Skeletal muscle tissue (tissue), 4 donors: ENCODE results near the gene PPP1R16B. TPM values are rescaled to one million over a fixed set of nuclear protein-coding genes. Genes with fewer than 3 reads are reported as not detected.
"Not testable (repeated sequence)": the region's sequence is repeated elsewhere in the genome, so short reads cannot be mapped to it uniquely, and the experiment has no call there.

Experiments
- H3K27ac ChIP-seq: one replicate; pipeline ENCODE4 v1.7.0; 2013; ENCODE audit warnings: mild to moderate bottlenecking, low read depth, low read length, inconsistent platforms
- H3K27me3 ChIP-seq, 3 donors: one replicate each; pipeline ENCODE4 v1.7.0; 2013; ENCODE audit warnings: low read length in 3 of 3; ENCODE audit not compliant: control insufficient read depth in 3 of 3, insufficient read depth in 3 of 3
- H3K36me3 ChIP-seq, 3 donors: one replicate each; pipeline ENCODE4 v1.7.0; 2013; ENCODE audit warnings: low read length in 3 of 3; ENCODE audit not compliant: control insufficient read depth in 3 of 3, insufficient read depth in 3 of 3
- H3K4me1 ChIP-seq, 3 donors: one replicate each; pipeline ENCODE4 v1.7.0; 2013; ENCODE audit warnings: low read length in 3 of 3, mild to moderate bottlenecking in 3 of 3; ENCODE audit not compliant: control insufficient read depth in 3 of 3, insufficient read depth in 3 of 3
- H3K4me3 ChIP-seq, 3 donors: one replicate each; pipeline ENCODE4 v1.7.0; 2013; ENCODE audit warnings: low read length in 3 of 3
- H3K9ac ChIP-seq, 3 donors: one replicate each; pipeline ENCODE4 v1.7.0; 2013; ENCODE audit warnings: low read length in 3 of 3, mild to moderate bottlenecking in 3 of 3, moderate library complexity in 2 of 3, low read depth in 1 of 3
- H3K9me3 ChIP-seq, 3 donors: one replicate each; pipeline ENCODE4 v1.7.0; 2013; ENCODE audit warnings: low read length in 3 of 3; ENCODE audit not compliant: control insufficient read depth in 3 of 3
- total RNA-seq: library from RNA; depleted of rRNA; stranded (reverse); fragments of >200 nt; gene quantifications from one replicate; pipeline ENCODE4 v1.2.3, GENCODE V29; 2014
- donor health status: Osteomylitis.

Gene PPP1R16B
- total RNA-seq, 1 donor from 2014 or later, result 4.2 TPM

DNA sequence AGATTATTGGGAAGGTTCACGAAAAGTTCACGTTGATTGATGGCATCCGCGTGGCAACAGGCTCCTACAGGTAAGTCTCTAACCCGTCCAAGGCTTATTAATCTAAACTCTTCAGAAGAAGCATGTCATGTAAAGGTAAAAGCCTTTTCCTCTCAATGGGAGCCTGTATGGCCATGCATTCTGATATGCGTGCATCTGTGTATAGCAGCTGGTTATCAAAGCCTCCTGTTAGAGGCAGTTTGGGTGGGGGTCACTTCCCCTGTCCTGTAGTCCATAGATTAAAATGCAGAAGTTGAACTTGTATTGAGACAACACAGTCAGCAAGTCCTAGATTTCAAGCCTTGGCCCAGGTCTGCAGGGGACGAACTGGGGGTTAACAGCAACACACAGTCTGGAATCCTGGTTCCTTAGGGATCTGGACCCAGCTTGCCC is 142.4 kb downstream of the PPP1R16B start:
- H3K4me3 ChIP-seq, result no peak overlapping the region
- no peak overlapping the region for H3K27ac ChIP-seq
- H3K9ac ChIP-seq, result no peak overlapping the region
- no peaks in the 10 kb centered on the region for H3K27me3 ChIP-seq
- H3K4me1 ChIP-seq, result no peaks in the 10 kb centered on the region
- no peaks in the 10 kb centered on the region for H3K36me3 ChIP-seq
- H3K9me3 ChIP-seq, result no peaks in the 10 kb centered on the region

DNA sequence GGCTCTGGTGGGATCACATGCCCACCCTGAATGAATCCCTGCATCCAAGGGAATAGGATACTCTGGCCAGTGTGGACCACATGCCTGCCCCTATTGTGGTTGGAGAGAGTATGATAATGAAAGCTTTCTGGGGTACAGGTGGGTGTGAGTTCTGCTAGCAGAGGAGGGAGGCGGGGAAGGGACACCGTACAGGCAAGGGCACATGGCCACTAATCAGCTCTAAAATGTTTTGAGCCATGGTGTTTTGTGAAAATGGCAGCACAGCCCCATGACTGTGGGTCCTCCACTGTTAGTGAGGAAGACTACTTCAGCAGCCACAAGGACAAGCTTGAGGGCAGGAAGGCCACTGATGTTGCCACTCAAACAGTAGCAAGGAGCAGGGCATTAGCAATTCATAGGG is 144.8 kb downstream of the PPP1R16B start:
- H3K4me3 ChIP-seq, result no peak overlapping the region
- no peaks in the 10 kb centered on the region for H3K27me3 ChIP-seq
- H3K4me1 ChIP-seq, result no peaks in the 10 kb centered on the region
- H3K36me3 ChIP-seq, result no peaks in the 10 kb centered on the region
- H3K9me3 ChIP-seq, result no peaks in the 10 kb centered on the region
- H3K27ac ChIP-seq, result no peak overlapping the region
- H3K9ac ChIP-seq, result no peak overlapping the region

DNA sequence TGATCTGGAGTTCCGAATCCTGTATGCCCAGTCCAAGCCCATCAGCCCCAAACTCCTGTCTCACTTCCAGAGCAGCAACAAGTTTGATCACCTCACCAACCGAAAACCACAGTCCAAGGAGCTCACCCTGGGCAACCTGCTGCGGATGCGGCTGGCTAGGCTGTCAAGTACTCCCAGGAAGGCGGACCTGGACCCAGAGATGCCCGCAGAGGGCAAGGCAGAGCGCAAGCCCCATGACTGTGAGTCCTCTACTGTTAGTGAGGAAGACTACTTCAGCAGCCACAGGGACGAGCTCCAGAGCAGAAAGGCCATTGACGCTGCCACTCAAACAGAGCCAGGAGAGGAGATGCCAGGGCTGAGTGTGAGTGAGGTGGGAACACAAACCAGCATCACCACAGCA is 146.1 kb downstream of the PPP1R16B start:
- no peak overlapping the region for H3K4me3 ChIP-seq
- H3K4me1 ChIP-seq, result no peaks in the 10 kb centered on the region
- H3K9me3 ChIP-seq, result no peaks in the 10 kb centered on the region
- H3K36me3 ChIP-seq, result no peaks in the 10 kb centered on the region
- no peak overlapping the region for H3K9ac ChIP-seq
- no peaks in the 10 kb centered on the region for H3K27me3 ChIP-seq
- H3K27ac ChIP-seq, result no peak overlapping the region

DNA sequence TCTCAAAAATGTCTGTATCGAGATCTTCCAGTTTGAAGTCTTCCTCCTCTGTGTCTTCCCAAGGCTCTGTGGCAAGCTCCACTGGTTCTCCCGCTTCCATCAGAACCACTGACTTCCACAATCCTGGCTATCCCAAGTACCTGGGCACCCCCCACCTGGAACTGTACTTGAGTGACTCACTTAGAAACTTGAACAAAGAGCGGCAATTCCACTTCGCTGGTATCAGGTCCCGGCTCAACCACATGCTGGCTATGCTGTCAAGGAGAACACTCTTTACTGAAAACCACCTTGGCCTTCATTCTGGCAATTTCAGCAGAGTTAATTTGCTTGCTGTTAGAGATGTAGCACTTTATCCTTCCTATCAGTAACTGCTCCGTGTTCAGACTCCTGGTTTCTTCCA is 146.7 kb downstream of the PPP1R16B start:
- no peak overlapping the region for H3K4me3 ChIP-seq
- H3K36me3 ChIP-seq, result no peaks in the 10 kb centered on the region
- H3K9me3 ChIP-seq, result no peaks in the 10 kb centered on the region
- H3K4me1 ChIP-seq, result no peaks in the 10 kb centered on the region
- H3K27ac ChIP-seq, result no peak overlapping the region
- H3K9ac ChIP-seq, result no peak overlapping the region
- H3K27me3 ChIP-seq, result no peaks in the 10 kb centered on the region

DNA sequence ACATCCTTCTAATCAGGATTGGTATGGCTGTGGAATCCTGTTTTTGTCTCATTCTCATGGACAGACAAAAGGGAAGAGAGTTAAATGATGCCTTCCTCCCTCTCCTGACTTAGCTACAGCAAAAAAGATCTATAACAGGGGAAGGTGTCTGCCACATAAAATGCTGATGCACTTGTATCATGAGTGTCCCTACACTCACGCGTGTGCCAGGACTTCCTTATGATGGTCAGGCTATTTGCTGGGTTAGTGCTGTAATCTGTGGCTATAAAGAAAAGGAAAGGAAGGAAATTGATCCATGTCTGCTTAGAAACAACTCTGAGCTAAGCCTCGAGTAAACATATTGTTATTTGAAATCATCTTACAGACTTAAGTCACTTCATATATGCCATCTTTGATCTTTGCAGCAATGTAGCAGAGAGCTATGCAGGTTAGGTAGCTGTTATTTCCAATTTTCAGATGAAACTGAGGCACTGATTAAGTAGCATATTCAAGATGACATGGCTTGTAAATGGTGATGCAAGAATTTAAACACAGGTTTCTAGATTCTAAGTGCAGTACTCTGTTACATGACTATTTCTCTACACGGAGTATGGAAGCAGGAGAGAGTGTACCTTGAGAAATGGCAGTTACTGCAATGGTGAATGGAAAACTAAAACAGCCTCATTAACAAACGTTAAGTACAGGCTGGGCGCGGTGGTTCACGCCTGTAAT is 148.3 kb downstream of the PPP1R16B start:
- H3K27ac ChIP-seq, result no peak overlapping the region
- H3K9me3 ChIP-seq, result no peaks in the 10 kb centered on the region
- H3K9ac ChIP-seq, result no peak overlapping the region
- no peak overlapping the region for H3K4me3 ChIP-seq
- H3K27me3 ChIP-seq, result no peaks in the 10 kb centered on the region
- H3K4me1 ChIP-seq, result no peaks in the 10 kb centered on the region
- no peaks in the 10 kb centered on the region for H3K36me3 ChIP-seq

DNA sequence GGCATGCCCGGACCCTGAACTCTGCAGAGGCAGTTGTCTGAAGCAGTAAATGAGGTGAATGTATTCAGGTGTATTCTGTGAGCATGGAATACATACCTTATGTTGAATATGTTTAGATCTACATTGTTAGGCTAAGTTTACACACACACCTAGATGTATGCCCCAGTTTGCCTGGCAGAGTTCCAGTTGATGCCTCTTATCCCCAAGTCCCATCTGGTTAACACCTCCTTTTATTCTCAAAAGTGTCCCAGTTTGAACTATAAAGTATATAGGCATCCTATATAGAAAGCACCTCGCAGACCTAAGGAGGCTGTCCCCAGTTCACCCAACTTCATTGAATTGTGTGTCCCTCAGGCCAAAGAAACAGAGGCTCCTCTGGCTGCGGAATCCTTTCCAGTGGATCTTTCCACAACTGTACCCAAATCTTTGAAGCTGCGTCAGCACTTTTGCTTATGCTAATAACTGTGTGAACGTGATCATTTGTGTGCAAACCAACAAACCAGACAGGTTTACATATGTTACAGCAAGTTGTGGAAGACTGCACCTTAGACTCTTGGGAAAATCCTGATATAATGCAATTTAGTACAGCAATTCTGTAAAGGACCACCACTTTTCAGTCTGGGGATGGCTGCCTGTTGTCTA is 151.9 kb downstream of the PPP1R16B start:
- no peak overlapping the region for H3K9ac ChIP-seq
- H3K9me3 ChIP-seq, result no peaks in the 10 kb centered on the region
- no peak overlapping the region for H3K27ac ChIP-seq
- H3K4me1 ChIP-seq, result peaks cover 4 to 10% (median 5%) of the 10 kb centered on the region in 3 donors
- H3K4me3 ChIP-seq, result no peak overlapping the region
- H3K27me3 ChIP-seq, result no peaks in the 10 kb centered on the region
- H3K36me3 ChIP-seq, result no peaks in the 10 kb centered on the region

DNA sequence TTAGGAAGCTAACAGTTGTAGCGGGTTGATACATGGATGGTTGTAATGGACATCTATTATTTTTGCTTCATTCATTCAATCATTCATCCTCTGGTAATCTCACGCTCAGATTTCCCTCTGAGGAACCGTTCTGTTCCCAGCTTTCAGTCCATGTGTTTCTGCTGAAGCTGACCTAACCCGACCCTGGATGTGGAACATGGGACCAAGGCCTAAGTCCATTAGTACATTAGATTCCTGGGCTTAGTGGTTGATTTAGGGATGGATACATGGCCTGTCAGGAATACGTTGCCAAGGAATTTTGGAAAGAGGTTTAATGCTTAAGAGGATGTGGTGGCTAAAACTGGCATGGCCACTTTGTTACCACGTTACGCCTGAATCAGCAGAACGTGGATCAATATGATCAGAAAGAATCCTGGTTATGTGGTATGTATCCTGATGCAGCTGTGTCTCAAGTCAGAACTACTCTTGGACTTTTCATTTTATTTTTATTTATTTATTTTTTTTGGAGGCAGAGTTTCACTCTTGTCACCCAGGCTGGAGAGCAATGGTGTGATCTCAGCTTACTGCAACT is 152.5 kb downstream of the PPP1R16B start:
- H3K9ac ChIP-seq, result no peak overlapping the region
- no peaks in the 10 kb centered on the region for H3K36me3 ChIP-seq
- no peak overlapping the region for H3K27ac ChIP-seq
- no peaks in the 10 kb centered on the region for H3K9me3 ChIP-seq
- peaks cover 5 to 16% (median 9%) of the 10 kb centered on the region in 3 donors for H3K4me1 ChIP-seq
- no peak overlapping the region for H3K4me3 ChIP-seq
- H3K27me3 ChIP-seq, result no peaks in the 10 kb centered on the region

DNA sequence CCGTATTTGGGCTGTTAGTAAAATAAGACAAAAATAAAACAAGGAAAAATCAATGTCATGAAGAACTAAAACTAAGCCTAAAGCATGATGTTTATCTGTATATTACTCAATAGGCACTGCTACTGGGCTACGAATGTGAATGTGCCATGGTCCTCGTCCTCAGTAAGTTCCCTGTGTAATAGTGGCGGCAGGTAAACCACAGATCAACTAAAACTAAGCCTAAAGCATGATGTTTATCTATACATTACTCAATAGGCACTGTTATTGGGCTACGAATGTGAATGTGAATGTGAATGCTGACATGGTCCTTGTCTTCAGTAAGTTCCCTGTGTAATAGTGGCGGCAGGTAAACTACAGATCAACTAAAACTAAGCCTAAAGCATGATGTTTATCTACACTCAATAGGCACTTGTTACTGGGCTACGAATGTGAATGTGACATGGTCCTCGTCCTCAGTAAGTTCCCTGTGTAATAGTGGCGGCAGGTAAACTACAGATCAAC is 154.7 kb downstream of the PPP1R16B start:
- H3K36me3 ChIP-seq, H3K4me3 ChIP-seq, H3K27me3 ChIP-seq, H3K9me3 ChIP-seq, H3K27ac ChIP-seq, H3K9ac ChIP-seq: not testable (repeated sequence)
- peaks cover 9 to 24% (median 12%) of the 10 kb centered on the region in 3 donors for H3K4me1 ChIP-seq

DNA sequence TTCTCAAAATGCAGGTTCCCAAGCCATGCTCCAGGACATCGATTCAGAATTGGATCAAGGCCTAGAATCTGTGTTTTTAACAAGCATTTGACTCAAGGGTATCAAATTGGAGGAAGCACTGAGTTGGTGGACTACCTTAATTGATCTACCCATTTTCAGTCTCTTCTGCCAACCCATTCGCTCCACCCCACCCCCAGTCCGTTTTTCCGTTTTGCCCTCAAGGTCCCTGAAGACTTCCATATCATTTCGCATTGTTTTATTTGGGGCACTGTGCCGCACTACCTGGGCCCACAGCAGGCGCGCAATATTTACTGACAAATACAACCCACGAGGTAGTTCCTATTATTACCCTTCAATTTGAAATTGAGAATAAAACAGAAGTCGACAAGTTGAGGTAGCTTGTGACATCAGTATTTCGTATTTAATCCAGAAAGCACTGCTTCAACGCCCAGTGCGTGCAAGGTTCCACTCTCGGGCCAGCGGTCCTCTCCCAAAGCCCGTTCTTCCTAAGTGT is 156.1 kb downstream of the PPP1R16B start:
- H3K4me3 ChIP-seq, result peak overlapping the region; percentile 82 to 94 (median 82)
- peak overlapping the region; percentile 62 for H3K27ac ChIP-seq
- peaks cover 9 to 24% (median 12%) of the 10 kb centered on the region in 3 donors for H3K4me1 ChIP-seq

More for the DNA sequence above, 156.1 kb downstream of the PPP1R16B start:
- no peaks in the 10 kb centered on the region for H3K27me3 ChIP-seq
- H3K9me3 ChIP-seq, result no peaks in the 10 kb centered on the region
- H3K36me3 ChIP-seq, result peaks cover 0 to 7% (median 4%) of the 10 kb centered on the region in 3 donors
- peak overlapping the region in 2 of 3 donors; percentile 60 to 98 for H3K9ac ChIP-seq
